Neural progenitor cell (in vitro differentiated cells): ENCODE results near the gene SYNM. TPM values are rescaled to one million over a fixed set of nuclear protein-coding genes. Genes with fewer than 3 reads are reported as not detected.

Experiments used
- DNase-seq: peaks from one replicate; pipeline ENCODE4 v3.0.0-alpha.2; 2016; ENCODE audit warnings: low spot score
- H2AFZ ChIP-seq: fragments of 200-600 bp; sonication (generic); replicated peaks from 2 replicates; pipeline ENCODE4 v1.6.1; 2016; ENCODE audit warnings: antibody characterized with exemption
- H3F3A ChIP-seq: fragments of 200-600 bp; sonication (generic); 2 replicates; pipeline ENCODE4 v1.6.1; 2016; ENCODE audit warnings: antibody characterized with exemption, low read depth
- H3K27ac ChIP-seq: fragments of 200-600 bp; sonication (generic); 2 replicates; pipeline ENCODE4 v1.5.1; 2016; ENCODE audit warnings: mild to moderate bottlenecking
- H3K27me3 ChIP-seq: fragments of 200-600 bp; sonication (generic); 2 replicates; pipeline ENCODE4 v1.6.1; 2016; ENCODE audit warnings: mild to moderate bottlenecking, moderate library complexity
- H3K36me3 ChIP-seq: fragments of 200-600 bp; sonication (generic); 2 replicates; pipeline ENCODE4 v1.5.1; 2016
- H3K4me1 ChIP-seq: fragments of 200-600 bp; sonication (generic); 2 replicates; pipeline ENCODE4 v1.6.1; 2016; ENCODE audit warnings: mixed run types
- H3K4me2 ChIP-seq: fragments of 200-600 bp; sonication (generic); 2 replicates; pipeline ENCODE4 v1.6.1; 2016
- H3K4me3 ChIP-seq: fragments of 200-600 bp; sonication (generic); 2 replicates; pipeline ENCODE4 v1.5.1; 2016
- H3K79me2 ChIP-seq: fragments of 200-600 bp; sonication (generic); 2 replicates; pipeline ENCODE4 v1.6.1; 2016; ENCODE audit warnings: low read depth
- H3K9ac ChIP-seq: fragments of 200-600 bp; sonication (generic); 2 replicates; pipeline ENCODE4 v1.6.1; 2016
- H3K9me3 ChIP-seq: fragments of 200-600 bp; sonication (generic); 2 replicates; pipeline ENCODE4 v1.5.1; 2016; ENCODE audit warnings: low read depth
- H4K20me1 ChIP-seq: fragments of 200-600 bp; sonication (generic); 2 replicates; pipeline ENCODE4 v1.6.1; 2016; ENCODE audit warnings: low read depth
- H3K27ac Mint-ChIP-seq: 3 replicates; pipeline ENCODE4 v1.8.0; 2021; ENCODE audit warnings: mixed read lengths
- H3K27me3 Mint-ChIP-seq: 2 replicates; pipeline ENCODE4 v1.8.0; 2022; ENCODE audit warnings: low read depth, mild to moderate bottlenecking, inconsistent platforms, moderate library complexity, mixed read lengths; ENCODE audit not compliant: insufficient read depth
- H3K36me3 Mint-ChIP-seq: 3 replicates; pipeline ENCODE4 v1.8.0; 2021; ENCODE audit warnings: mixed read lengths
- H3K4me1 Mint-ChIP-seq: 3 replicates; pipeline ENCODE4 v1.8.0; 2021; ENCODE audit warnings: mixed read lengths
- H3K4me3 Mint-ChIP-seq: 3 replicates; pipeline ENCODE4 v1.8.0; 2021; ENCODE audit warnings: mild to moderate bottlenecking, moderate library complexity, mixed read lengths
- H3K9me3 Mint-ChIP-seq: 3 replicates; pipeline ENCODE4 v1.8.0; 2020; ENCODE audit warnings: mixed read lengths
- EZH2 ChIP-seq: fragments of 200-600 bp; sonication (generic); IDR thresholded peaks from 2 replicates; pipeline ENCODE4 v1.6.1; 2017; ENCODE audit warnings: antibody characterized with exemption, mild to moderate bottlenecking, moderate library complexity
- EZH2phosphoT487 ChIP-seq: fragments of 200-600 bp; sonication (generic); IDR thresholded peaks from 2 replicates; pipeline ENCODE4 v1.6.1; 2017; ENCODE audit warnings: antibody characterized with exemption
- total RNA-seq: library from RNA; depleted of rRNA; stranded (reverse); fragments of >200 nt; gene quantifications from 2 replicates; pipeline ENCODE4 v1.2.3, GENCODE V29; 2015; ENCODE audit warnings: low replicate concordance
- TF ChIP-seq, protein P1 (sequence below): fragments of 200-600 bp; sonication (generic); IDR thresholded peaks from 2 replicates; pipeline ENCODE4 v1.5.1; 2017; ENCODE audit warnings: antibody characterized with exemption, mild to moderate bottlenecking

Gene SYNM
- total RNA-seq, 1 donor from 2014 or later, result 0.97 TPM

DNA sequence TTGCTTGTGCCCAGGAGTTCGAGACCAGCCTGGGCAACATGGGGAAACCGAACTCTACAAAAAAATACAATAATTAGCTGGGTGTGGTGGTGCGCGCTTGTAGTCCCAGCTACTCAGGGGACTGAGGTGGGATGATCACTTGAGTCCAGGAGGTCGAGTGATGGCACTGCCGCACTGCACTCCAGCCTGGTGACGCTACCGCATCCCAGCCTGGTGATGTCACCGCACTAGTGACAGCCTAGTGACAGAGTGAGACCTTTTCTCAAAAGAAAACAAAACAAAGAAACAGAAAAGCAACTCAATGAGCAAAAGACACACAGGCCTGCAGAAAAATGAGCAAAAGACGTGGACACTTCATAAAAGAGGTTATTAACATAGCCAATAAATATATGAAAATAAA lies 19.9 kb upstream of the SYNM start:
- Mint-ChIP-seq H3K27ac (no peak overlapping the region), H3K4me1 (no peaks in the 10 kb centered on the region), H3K36me3 (no peaks in the 10 kb centered on the region), H3K4me3 (no peak overlapping the region), H3K9me3 (no peaks in the 10 kb centered on the region), H3K27me3 (no peaks in the 10 kb centered on the region)
- Histone ChIP-seq H3K27me3 (no peaks in the 10 kb centered on the region), H3K9me3 (no peaks in the 10 kb centered on the region), H3K4me2 (no peak overlapping the region), H3K4me1 (no peaks in the 10 kb centered on the region), H4K20me1 (no peaks in the 10 kb centered on the region), H3K36me3 (no peaks in the 10 kb centered on the region), H3K79me2 (no peaks in the 10 kb centered on the region), H2AFZ (no peak overlapping the region), H3K4me3 (no peak overlapping the region), H3K9ac (no peak overlapping the region), H3F3A (no peaks in the 10 kb centered on the region), H3K27ac (no peak overlapping the region)
- DNase-seq, result no peak
- TF ChIP-seq, protein P1, sequence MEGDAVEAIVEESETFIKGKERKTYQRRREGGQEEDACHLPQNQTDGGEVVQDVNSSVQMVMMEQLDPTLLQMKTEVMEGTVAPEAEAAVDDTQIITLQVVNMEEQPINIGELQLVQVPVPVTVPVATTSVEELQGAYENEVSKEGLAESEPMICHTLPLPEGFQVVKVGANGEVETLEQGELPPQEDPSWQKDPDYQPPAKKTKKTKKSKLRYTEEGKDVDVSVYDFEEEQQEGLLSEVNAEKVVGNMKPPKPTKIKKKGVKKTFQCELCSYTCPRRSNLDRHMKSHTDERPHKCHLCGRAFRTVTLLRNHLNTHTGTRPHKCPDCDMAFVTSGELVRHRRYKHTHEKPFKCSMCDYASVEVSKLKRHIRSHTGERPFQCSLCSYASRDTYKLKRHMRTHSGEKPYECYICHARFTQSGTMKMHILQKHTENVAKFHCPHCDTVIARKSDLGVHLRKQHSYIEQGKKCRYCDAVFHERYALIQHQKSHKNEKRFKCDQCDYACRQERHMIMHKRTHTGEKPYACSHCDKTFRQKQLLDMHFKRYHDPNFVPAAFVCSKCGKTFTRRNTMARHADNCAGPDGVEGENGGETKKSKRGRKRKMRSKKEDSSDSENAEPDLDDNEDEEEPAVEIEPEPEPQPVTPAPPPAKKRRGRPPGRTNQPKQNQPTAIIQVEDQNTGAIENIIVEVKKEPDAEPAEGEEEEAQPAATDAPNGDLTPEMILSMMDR, result no peak
- TF ChIP-seq EZH2phosphoT487 (no peak), EZH2 (no peak)

DNA sequence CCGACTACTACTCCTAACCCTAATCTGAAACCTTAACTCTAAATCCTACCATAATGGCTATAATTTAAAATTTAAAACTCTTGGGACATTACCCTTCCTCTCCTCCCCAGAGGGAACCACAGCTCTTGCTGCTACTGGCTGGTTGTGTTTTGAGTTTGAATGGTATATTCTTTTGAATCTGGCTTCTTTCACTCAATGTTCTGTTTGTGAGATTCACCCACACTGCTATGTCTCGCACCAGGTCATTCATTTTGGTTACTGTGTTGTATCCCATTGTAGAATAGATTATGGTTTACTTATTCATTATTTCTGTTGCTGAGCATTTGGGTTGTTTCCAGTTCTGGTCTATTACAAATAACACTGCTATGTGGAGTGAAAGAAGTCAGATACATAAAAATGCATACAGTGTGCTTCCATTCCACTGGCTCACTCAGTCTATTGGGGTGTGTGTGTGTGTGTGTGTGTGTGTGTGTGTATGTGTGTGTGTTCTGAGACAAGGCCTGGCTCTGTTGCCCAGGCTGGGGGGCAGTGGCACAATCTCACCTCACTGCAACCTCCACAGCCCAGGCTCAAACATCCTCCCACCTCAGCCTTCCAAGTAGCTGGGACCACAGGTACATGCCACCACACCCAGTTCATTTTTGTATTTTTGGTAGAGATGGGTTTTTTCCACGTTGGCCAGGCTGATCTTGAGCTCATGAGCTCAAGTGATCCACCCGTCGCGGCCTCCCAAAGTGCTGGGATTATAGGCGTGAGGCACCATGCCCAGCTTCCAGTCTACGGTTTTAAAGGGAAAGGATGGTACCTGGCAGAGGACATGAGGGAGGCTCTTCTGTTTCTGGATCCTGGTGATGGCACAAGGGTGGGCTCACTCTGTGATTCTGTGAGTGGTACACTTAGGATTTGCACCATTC lies 19.2 kb upstream of the SYNM start:
- no peak overlapping the region for H3K27ac Mint-ChIP-seq
- Histone ChIP-seq H2AFZ (no peak overlapping the region), H3K4me3 (no peak overlapping the region), H4K20me1 (no peaks in the 10 kb centered on the region), H3K9ac (no peak overlapping the region), H3K27ac (no peak overlapping the region), H3K9me3 (no peaks in the 10 kb centered on the region), H3K36me3 (no peaks in the 10 kb centered on the region), H3F3A (no peaks in the 10 kb centered on the region), H3K4me1 (no peaks in the 10 kb centered on the region), H3K27me3 (no peaks in the 10 kb centered on the region), H3K79me2 (no peaks in the 10 kb centered on the region), H3K4me2 (no peak overlapping the region)
- no peak overlapping the region for H3K4me3 Mint-ChIP-seq
- TF ChIP-seq EZH2phosphoT487, result no peak
- TF ChIP-seq, protein P1, result no peak
- no peaks in the 10 kb centered on the region for H3K9me3 Mint-ChIP-seq
- H3K4me1 Mint-ChIP-seq, result no peaks in the 10 kb centered on the region
- no peak for DNase-seq
- H3K36me3 Mint-ChIP-seq, result no peaks in the 10 kb centered on the region
- H3K27me3 Mint-ChIP-seq, result no peaks in the 10 kb centered on the region

DNA sequence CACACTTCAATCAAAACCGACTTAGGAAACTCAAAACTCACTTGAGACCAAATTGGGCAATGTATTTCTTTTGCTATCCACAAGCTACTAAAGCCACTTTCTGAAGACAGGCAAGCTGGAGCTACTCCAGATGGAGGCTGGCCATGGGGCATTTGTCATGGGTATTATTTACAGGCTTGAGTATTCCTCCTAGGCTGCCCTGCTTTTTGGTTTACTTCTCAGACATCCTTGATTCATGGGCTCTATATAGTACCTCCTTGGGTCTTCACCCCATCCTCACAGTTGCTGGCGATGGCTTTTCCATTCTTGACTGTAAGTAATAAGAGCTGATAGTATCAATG lies 18.6 kb upstream of the SYNM start:
- no peak overlapping the region for H3K4me2 ChIP-seq
- no peaks in the 10 kb centered on the region for H3F3A ChIP-seq
- no peak overlapping the region for H2AFZ ChIP-seq
- H3K9me3 ChIP-seq, result no peaks in the 10 kb centered on the region
- no peak overlapping the region for H3K4me3 ChIP-seq
- H3K36me3 Mint-ChIP-seq, result no peaks in the 10 kb centered on the region
- H3K27me3 Mint-ChIP-seq, result no peaks in the 10 kb centered on the region
- no peaks in the 10 kb centered on the region for H3K36me3 ChIP-seq
- H3K27ac ChIP-seq, result no peak overlapping the region
- H3K4me3 Mint-ChIP-seq, result no peak overlapping the region
- no peak overlapping the region for H3K9ac ChIP-seq
- H3K9me3 Mint-ChIP-seq, result no peaks in the 10 kb centered on the region
- H3K79me2 ChIP-seq, result no peaks in the 10 kb centered on the region
- H4K20me1 ChIP-seq, result no peaks in the 10 kb centered on the region
- H3K4me1 Mint-ChIP-seq, result no peaks in the 10 kb centered on the region
- no peak overlapping the region for H3K27ac Mint-ChIP-seq
- no peaks in the 10 kb centered on the region for H3K4me1 ChIP-seq
- DNase-seq, result no peak
- no peak for TF ChIP-seq EZH2phosphoT487
- TF ChIP-seq, protein P1, result no peak
- TF ChIP-seq EZH2, result no peak
- H3K27me3 ChIP-seq, result no peaks in the 10 kb centered on the region
